Endothelial cell (in vitro differentiated cells): ENCODE measurements around the gene MYH11. TPM values are rescaled to one million over a fixed set of nuclear protein-coding genes. Genes with fewer than 3 reads are reported as not detected.

ENCODE experiments used
- DNase-seq: peaks from one replicate; pipeline ENCODE4 v3.0.0; 2021; ENCODE audit warnings: low spot score
- H3K27ac Mint-ChIP-seq: one replicate; pipeline ENCODE4 v1.8.0; 2021; ENCODE audit warnings: mixed read lengths, inconsistent platforms; ENCODE audit not compliant: unreplicated experiment
- H3K27me3 Mint-ChIP-seq: one replicate; pipeline ENCODE4 v1.8.0; 2021; ENCODE audit warnings: mild to moderate bottlenecking, moderate library complexity, mixed read lengths, inconsistent platforms; ENCODE audit not compliant: unreplicated experiment
- H3K36me3 Mint-ChIP-seq: one replicate; pipeline ENCODE4 v1.8.0; 2021; ENCODE audit warnings: mild to moderate bottlenecking, low read depth, mixed read lengths, inconsistent platforms; ENCODE audit not compliant: unreplicated experiment
- H3K4me1 Mint-ChIP-seq: one replicate; pipeline ENCODE4 v1.8.0; 2021; ENCODE audit warnings: mild to moderate bottlenecking, mixed read lengths, inconsistent platforms; ENCODE audit not compliant: unreplicated experiment
- H3K4me3 Mint-ChIP-seq: one replicate; pipeline ENCODE4 v1.8.0; 2021; ENCODE audit warnings: mild to moderate bottlenecking, mixed read lengths, inconsistent platforms; ENCODE audit not compliant: unreplicated experiment
- H3K9me3 Mint-ChIP-seq: one replicate; pipeline ENCODE4 v1.8.0; 2021; ENCODE audit warnings: mixed read lengths, inconsistent platforms; ENCODE audit not compliant: unreplicated experiment
- CTCF ChIP-seq: fragments of 200-600 bp; sonication (generic); IDR thresholded peaks from one replicate; pipeline ENCODE4 v1.5.0; 2021; ENCODE audit warnings: antibody characterized with exemption; ENCODE audit not compliant: unreplicated experiment
- total RNA-seq: library from RNA; stranded (reverse); fragmentation: NEBNext Ultra II Directional; extraction: Animal tissue kit (Norgen Biotek cat#: 25700); gene quantifications from one replicate; pipeline ENCODE4 v1.2.1, GENCODE V29; 2021; ENCODE audit not compliant: unreplicated experiment

MYH11 gene
- total RNA-seq, 1 donor from 2014 or later: 0.51 TPM

- H3K36me3 Mint-ChIP-seq: peaks cover 4% of the 10 kb centered on the region
- no peak for TF ChIP-seq CTCF
- H3K27ac Mint-ChIP-seq: no peak overlapping the region
- H3K4me1 Mint-ChIP-seq: peaks cover 25% of the 10 kb centered on the region
- no peak overlapping the region for H3K4me3 Mint-ChIP-seq
- DNase-seq: no peak
- no peaks in the 10 kb centered on the region for H3K9me3 Mint-ChIP-seq
- peaks cover 11% of the 10 kb centered on the region for H3K27me3 Mint-ChIP-seq
Measured at GRCh38 chr16:15780805-15781204, 76.0 kb downstream of the MYH11 start.

- TF ChIP-seq CTCF: no peak
- peaks cover 4% of the 10 kb centered on the region for H3K36me3 Mint-ChIP-seq
- H3K27me3 Mint-ChIP-seq: peaks cover 11% of the 10 kb centered on the region
- no peak overlapping the region for H3K27ac Mint-ChIP-seq
- H3K9me3 Mint-ChIP-seq: no peaks in the 10 kb centered on the region
- H3K4me1 Mint-ChIP-seq: peaks cover 15% of the 10 kb centered on the region
- no peak for DNase-seq
- H3K4me3 Mint-ChIP-seq: no peak overlapping the region
Measured at GRCh38 chr16:15779664-15780351, 77.0 kb downstream of the MYH11 start.

GRCh38 chr16:15778999-15779614, 77.7 kb downstream of the MYH11 start:
- peaks cover 4% of the 10 kb centered on the region for H3K36me3 Mint-ChIP-seq
- peaks cover 6% of the 10 kb centered on the region for H3K27me3 Mint-ChIP-seq
- no peak for TF ChIP-seq CTCF
- no peak for DNase-seq
- H3K27ac Mint-ChIP-seq: no peak overlapping the region
- H3K9me3 Mint-ChIP-seq: no peaks in the 10 kb centered on the region
- H3K4me1 Mint-ChIP-seq: peaks cover 9% of the 10 kb centered on the region
- H3K4me3 Mint-ChIP-seq: no peak overlapping the region

GRCh38 chr16:15778204-15778743, 78.6 kb downstream of the MYH11 start:
- H3K27ac Mint-ChIP-seq: no peak overlapping the region
- no peak overlapping the region for H3K4me3 Mint-ChIP-seq
- peaks cover under 1% of the 10 kb centered on the region for H3K36me3 Mint-ChIP-seq
- no peaks in the 10 kb centered on the region for H3K9me3 Mint-ChIP-seq
- DNase-seq: no peak
- peaks cover 4% of the 10 kb centered on the region for H3K27me3 Mint-ChIP-seq
- no peak for TF ChIP-seq CTCF
- peaks cover 1% of the 10 kb centered on the region for H3K4me1 Mint-ChIP-seq
